ENCODE data around the gene NFATC1. TPM values are rescaled to one million over a fixed set of nuclear protein-coding genes. Genes with fewer than 3 reads are reported as not detected.

NFATC1 gene
- polyA plus RNA-seq, 2 of the 4 experiments (the other 2 are of a cell fraction): 0.52 to 1.7 TPM

GRCh38 chr18:79548986-79549637 lies 153.4 kb downstream of the NFATC1 start:
- ATAC-seq: no peak
- no peak for DNase-seq (ENCODE audit: low read depth in 1 of 2, low spot score in 1 of 2)
- H3K4me1 ChIP-seq: no peaks in the 10 kb centered on the region
- H3K4me3 ChIP-seq: no peak overlapping the region
- POLR2A ChIA-PET: no interaction called here
- TF ChIP-seq CHD2 (IDR thresholded peaks at IDR 0.05; ENCODE audit: low read length, partially characterized antibody) (no peak), HOXA7 (CRISPR knock-in tag; IDR thresholded peaks at IDR 0.05) (no peak), MYC (IDR thresholded peaks at IDR 0.05; ENCODE audit: borderline replicate concordance, low read length) (no peak), CBX2 (IDR thresholded peaks at IDR 0.05; ENCODE audit: borderline replicate concordance, low read depth) (no peak), SMC3 (IDR thresholded peaks at IDR 0.05) (no peak), BHLHE40 (IDR thresholded peaks at IDR 0.05; ENCODE audit: low read depth, low read length) (no peak), CHD4 (IDR thresholded peaks at IDR 0.05; ENCODE audit: borderline replicate concordance) (no peak), EP300 (IDR thresholded peaks at IDR 0.05) (no peak), RARB (CRISPR knock-in tag; IDR thresholded peaks at IDR 0.05) (no peak), MAX (IDR thresholded peaks at IDR 0.05) (no peak), PHF8 (IDR thresholded peaks at IDR 0.05; ENCODE audit: borderline replicate concordance, low read depth) (no peak), ZNF302 (CRISPR knock-in tag; IDR thresholded peaks at IDR 0.05) (no peak), ZSCAN20 (CRISPR knock-in tag; IDR thresholded peaks at IDR 0.05) (no peak), KDM5A (IDR thresholded peaks at IDR 0.05) (no peak), RFX5 (IDR thresholded peaks at IDR 0.05) (no peak), KDM1A (IDR thresholded peaks at IDR 0.05; ENCODE audit: low read depth) (no peak), ELK1 (IDR thresholded peaks at IDR 0.05; ENCODE audit: low read depth, low read length) (no peak), GATA3 (IDR thresholded peaks at IDR 0.05; ENCODE audit: borderline replicate concordance) (no peak), RCOR1 (IDR thresholded peaks at IDR 0.05; ENCODE audit: low read depth, low read length) (no peak)
- H3K27ac ChIP-seq: no peak overlapping the region
- CTCF ChIA-PET: no interaction called here
- FAIRE-seq: no peak
- H3K4me2 ChIP-seq: no peak overlapping the region
- WGBS (ENCODE audit: missing lambda C conversion rate): 43% methylated on average over 9 of the region's 31 CpGs
- no peaks in the 10 kb centered on the region for H3K9me3 ChIP-seq

GRCh38 chr18:79549638-79550000 lies 153.9 kb downstream of the NFATC1 start:
- ChIA-PET POLR2A (no interaction called here), CTCF (no interaction called here)
- DNase-seq (ENCODE audit: low read depth in 1 of 2, low spot score in 1 of 2) (no peak), FAIRE-seq (no peak), ATAC-seq (no peak)
- Histone ChIP-seq H3K4me1 (no peaks in the 10 kb centered on the region), H3K9me3 (no peaks in the 10 kb centered on the region), H3K27ac (no peak overlapping the region), H3K4me2 (no peak overlapping the region), H3K4me3 (no peak overlapping the region)
- no peak for TF ChIP-seq MAX (IDR thresholded peaks at IDR 0.05)
- no peak for TF ChIP-seq GATA3 (IDR thresholded peaks at IDR 0.05; ENCODE audit: borderline replicate concordance)
- TF ChIP-seq CHD2 (IDR thresholded peaks at IDR 0.05; ENCODE audit: low read length, partially characterized antibody): no peak
- TF ChIP-seq, protein P1, sequence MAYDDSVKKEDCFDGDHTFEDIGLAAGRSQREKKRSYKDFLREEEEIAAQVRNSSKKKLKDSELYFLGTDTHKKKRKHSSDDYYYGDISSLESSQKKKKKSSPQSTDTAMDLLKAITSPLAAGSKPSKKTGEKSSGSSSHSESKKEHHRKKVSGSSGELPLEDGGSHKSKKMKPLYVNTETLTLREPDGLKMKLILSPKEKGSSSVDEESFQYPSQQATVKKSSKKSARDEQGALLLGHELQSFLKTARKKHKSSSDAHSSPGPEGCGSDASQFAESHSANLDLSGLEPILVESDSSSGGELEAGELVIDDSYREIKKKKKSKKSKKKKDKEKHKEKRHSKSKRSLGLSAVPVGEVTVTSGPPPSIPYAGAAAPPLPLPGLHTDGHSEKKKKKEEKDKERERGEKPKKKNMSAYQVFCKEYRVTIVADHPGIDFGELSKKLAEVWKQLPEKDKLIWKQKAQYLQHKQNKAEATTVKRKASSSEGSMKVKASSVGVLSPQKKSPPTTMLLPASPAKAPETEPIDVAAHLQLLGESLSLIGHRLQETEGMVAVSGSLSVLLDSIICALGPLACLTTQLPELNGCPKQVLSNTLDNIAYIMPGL (CRISPR knock-in tag; IDR thresholded peaks at IDR 0.05; ENCODE audit: borderline replicate concordance): no peak
- no peak for TF ChIP-seq HOXB5 (CRISPR knock-in tag; IDR thresholded peaks at IDR 0.05)
- TF ChIP-seq POLR2A (IDR thresholded peaks at IDR 0.05; ENCODE audit: low read length): no peak
- TF ChIP-seq FOSB (CRISPR knock-in tag; IDR thresholded peaks at IDR 0.05): no peak
- TF ChIP-seq BCL3 (IDR thresholded peaks at IDR 0.05): no peak
- no peak for TF ChIP-seq EHMT2 (IDR thresholded peaks at IDR 0.05; ENCODE audit: low read depth)
- TF ChIP-seq ELK1 (IDR thresholded peaks at IDR 0.05; ENCODE audit: low read depth, low read length): no peak
- TF ChIP-seq RAD21 (conservative IDR thresholded peaks at IDR 0.05 in 1 of 2, IDR thresholded peaks at IDR 0.05 in 1 of 2): no peak
- TF ChIP-seq ZC3H11A (IDR thresholded peaks at IDR 0.05): no peak
- TF ChIP-seq CEBPB (IDR thresholded peaks at IDR 0.05): no peak
- TF ChIP-seq RNF2 (IDR thresholded peaks at IDR 0.05; ENCODE audit: borderline replicate concordance, low read depth): no peak
- no peak for TF ChIP-seq ESRRA (IDR thresholded peaks at IDR 0.05; ENCODE audit: borderline replicate concordance, low read length)
- TF ChIP-seq KDM5A (IDR thresholded peaks at IDR 0.05): no peak
- no peak for TF ChIP-seq BHLHE40 (IDR thresholded peaks at IDR 0.05; ENCODE audit: low read depth, low read length)
- WGBS (ENCODE audit: missing lambda C conversion rate): 63% methylated on average over 11 of the region's 20 CpGs
